HG03159 (cell line): ENCODE measurements around the gene COPA.
A peak's percentile ranks its signal among the peaks of the same experiment; 100 is the strongest.
"Not testable (repeated sequence)": the region's sequence is repeated elsewhere in the genome, so short reads cannot be mapped to it uniquely, and the experiment has no call there.

Experiments used
- ATAC-seq: cut with Tn5 transposase; IDR thresholded peaks from one replicate; pipeline ENCODE4 v1.9.1; 2021; ENCODE audit warnings: mild to moderate bottlenecking, moderate library complexity; ENCODE audit not compliant: unreplicated experiment

COPA gene

GRCh38 chr1:160342953-160343869 lies at the start of gene COPA, which contains the start of gene NCSTN:
Gene COPA (minus strand): TSS chr1:160343250. CDS start chr1:160343170, 80 bp downstream.
Gene NCSTN (plus strand): TSS chr1:160343383. CDS start chr1:160343397, 14 bp downstream.
- peak; percentile 95 for ATAC-seq

GRCh38 chr1:160388406-160388805 lies 45.4 kb upstream of the COPA start:
- not testable (repeated sequence) for ATAC-seq

- ATAC-seq: not testable (repeated sequence)
Observed at GRCh38 chr1:160384812-160385211, 41.8 kb upstream of the COPA start.

GRCh38 chr1:160377585-160378206 lies 34.6 kb upstream of the COPA start:
- ATAC-seq: no peak

- ATAC-seq: peak; percentile 54
Observed at GRCh38 chr1:160376525-160377131, 33.6 kb upstream of the COPA start.

GRCh38 chr1:160375788-160376524 lies 32.9 kb upstream of the COPA start:
- no peak for ATAC-seq

GRCh38 chr1:160374306-160375110 lies 31.5 kb upstream of the COPA start:
- no peak for ATAC-seq

GRCh38 chr1:160373696-160374095 lies 30.6 kb upstream of the COPA start:
- no peak for ATAC-seq

- ATAC-seq: no peak
Observed at GRCh38 chr1:160371756-160372155, 28.7 kb upstream of the COPA start.

GRCh38 chr1:160371346-160371631 lies 28.2 kb upstream of the COPA start:
- ATAC-seq: no peak

- no peak for ATAC-seq
Observed at GRCh38 chr1:160370561-160371345, 27.7 kb upstream of the COPA start.

GRCh38 chr1:160369087-160369486 lies 26.0 kb upstream of the COPA start:
- no peak for ATAC-seq

GRCh38 chr1:160367934-160368923 lies 25.2 kb upstream of the COPA start:
- no peak for ATAC-seq

GRCh38 chr1:160367516-160367900 lies 24.5 kb upstream of the COPA start:
- no peak for ATAC-seq

- ATAC-seq: no peak
Observed at GRCh38 chr1:160366731-160367515, 23.9 kb upstream of the COPA start, which contains the start of gene NHLH1. Gene NHLH1 (plus strand): TSS chr1:160367071. CDS start chr1:160370732, 3,661 bp downstream.

GRCh38 chr1:160365325-160365724 lies 22.3 kb upstream of the COPA start:
- no peak for ATAC-seq

GRCh38 chr1:160363951-160364735 lies 21.1 kb upstream of the COPA start:
- no peak for ATAC-seq
